Fibroblast of skin of back (primary cell): ENCODE data around the gene TBX15. TPM values are rescaled to one million over a fixed set of nuclear protein-coding genes. Genes with fewer than 3 reads are reported as not detected.

Source experiments
- DNase-seq: peaks from one replicate; pipeline ENCODE4 v3.0.0-alpha.2; 2013
- polyA plus RNA-seq, 2 experiments: library from polyadenylated mRNA; unstranded; fragments of 120-200 nt; gene quantifications; one replicate each; pipeline ENCODE4 v1.2.1, GENCODE V29; 2013; ENCODE audit not compliant: insufficient read length in 2 of 2

The TBX15 gene
- 23.4 TPM for polyA plus RNA-seq (2013, experiment 1 of 2; ENCODE audit: insufficient read length)
- polyA plus RNA-seq (2013, experiment 2 of 2; ENCODE audit: insufficient read length), result 16.2 TPM

DNA sequence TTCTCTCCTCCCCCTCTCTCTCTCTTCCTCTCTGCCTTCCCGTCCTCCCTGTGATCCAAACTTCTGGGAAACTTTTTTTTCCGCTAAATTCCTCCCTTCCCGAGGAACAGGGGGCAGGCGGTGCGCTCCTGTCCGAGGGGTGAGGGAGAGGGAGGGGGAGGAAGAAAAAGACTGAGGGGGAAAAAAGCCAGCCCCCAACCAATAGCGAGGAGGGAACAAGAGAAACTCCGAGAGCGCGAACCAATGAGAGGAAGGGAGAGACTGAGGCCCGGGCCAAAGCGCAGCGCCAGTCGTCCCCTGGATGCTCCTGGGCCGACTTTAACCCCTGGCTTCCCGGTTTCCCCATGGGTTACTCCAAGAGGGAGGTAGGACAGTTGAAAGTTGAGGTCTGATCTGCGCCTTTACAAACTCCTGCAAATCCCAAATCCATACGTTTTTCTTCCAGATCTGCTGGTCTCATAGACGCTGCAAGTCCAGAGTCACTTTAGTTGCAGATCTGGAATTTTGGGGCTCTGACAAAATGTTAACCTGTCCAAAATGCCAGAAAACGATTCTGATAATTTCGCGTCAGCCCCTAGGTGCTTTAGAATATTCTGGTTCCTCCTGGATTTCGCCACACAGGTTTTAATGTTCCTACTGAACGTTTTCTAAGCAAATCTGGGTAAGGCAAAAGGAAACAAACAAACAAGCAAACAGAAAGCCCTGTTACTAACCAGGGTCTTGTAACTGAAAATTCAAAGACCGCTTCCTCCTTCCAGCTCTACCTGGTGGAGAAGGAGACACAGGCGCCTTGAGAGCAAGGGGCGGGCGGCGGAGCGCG lies at the start of gene TBX15:
TSS of gene TBX15 (minus strand) at position 158 of the 820 bp plus-strand sequence. CDS start 548 bp downstream, outside the sequence.
- peak; percentile 89 for DNase-seq

DNA sequence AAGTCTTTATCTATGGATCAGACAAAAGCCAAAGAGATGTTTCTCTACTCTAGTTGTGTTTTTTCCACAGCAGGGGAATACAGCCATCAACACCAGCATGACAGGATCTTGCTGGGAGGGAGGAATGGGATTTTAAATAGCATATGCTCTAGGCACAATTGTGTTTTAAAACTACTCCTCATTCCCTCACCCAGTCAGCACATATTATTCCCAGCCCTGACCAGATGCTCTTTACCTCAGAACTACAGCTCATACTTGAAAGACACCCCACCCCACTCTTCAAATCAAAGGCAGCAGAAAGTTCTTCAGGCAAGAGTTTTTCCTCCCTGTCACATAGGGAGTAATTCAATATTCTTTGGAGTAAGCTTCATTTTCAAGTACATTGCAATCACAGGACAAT lies 46.2 kb upstream of the TBX15 start:
- DNase-seq, result no peak

- DNase-seq, result no peak
Measured at GRCh38 chr1:119032986-119033385, 44.8 kb upstream of the TBX15 start.

DNA sequence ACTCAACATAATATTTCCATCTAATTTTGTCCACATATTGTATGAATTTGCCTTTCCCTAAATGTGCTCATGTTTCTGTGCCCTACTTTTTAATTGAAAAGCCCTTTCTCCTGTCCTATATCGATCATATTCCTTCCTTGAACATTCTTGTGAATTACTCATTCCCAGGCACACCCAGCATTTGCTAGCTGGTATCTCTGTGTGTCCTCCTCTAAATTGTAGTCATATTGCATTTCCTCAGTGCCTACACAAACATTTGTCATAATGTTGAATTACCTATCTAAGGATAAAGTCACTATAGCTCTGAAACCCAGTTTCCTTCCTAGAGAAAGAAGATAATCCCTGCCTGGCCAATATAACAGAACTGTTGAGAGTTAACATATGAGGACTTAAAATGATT lies 39.6 kb upstream of the TBX15 start:
- no peak for DNase-seq

DNA sequence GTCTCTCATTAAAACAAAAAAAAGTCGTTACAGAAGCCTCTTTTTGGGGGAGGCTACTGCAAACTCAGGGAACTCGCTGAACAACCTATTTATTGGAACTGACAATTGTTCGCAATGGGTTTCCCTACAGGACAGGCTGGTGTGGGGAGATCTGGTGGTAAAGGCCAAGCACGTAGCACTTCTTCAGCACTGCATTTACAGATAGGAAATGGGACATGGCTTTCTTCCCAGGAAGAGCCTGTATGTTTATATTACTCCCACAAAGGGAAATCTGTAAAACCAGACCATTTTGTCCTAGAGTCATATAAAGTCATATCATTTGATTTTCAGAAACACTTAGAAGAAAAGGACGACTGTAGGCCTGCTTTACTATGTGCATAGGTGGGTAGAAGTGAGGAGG lies 38.8 kb upstream of the TBX15 start:
- DNase-seq, result no peak

DNA sequence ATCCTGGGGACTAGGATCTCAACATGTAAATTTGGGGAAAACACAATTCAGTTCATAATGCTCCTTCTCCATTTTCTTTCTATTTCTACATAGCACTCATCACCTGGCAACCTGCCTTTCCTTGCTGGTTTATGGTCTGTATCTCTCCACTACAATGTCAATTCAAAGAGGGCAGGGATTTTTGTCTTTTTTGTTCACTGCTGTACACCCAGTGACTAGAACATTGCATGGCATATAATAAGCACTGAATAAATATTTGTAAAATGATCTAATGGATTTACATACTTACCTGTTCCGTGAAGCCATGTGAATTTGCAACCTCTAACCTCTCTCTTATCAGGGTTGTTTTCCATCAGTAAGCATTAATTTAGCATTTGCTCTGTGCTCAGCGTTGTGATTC lies 27.4 kb upstream of the TBX15 start:
- DNase-seq, result no peak

DNA sequence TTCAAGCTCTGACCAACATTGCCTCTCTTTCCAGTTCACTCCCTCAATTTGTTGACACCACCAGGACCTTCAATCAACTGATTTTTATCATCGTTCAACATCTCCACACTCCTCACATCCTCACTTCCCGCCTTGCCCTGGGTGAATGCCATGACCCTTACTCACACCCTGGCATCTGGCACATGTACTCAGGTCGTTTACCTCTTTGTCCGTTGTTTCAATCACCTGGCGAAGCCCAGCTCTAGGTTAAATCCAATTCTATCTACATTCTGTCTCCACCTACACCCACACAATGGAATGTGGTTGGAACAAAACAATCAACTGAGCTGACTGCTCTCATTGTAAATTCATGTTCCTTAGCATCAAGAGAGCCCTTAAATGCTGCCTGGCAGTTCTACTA lies 24.2 kb upstream of the TBX15 start:
- no peak for DNase-seq

GRCh38 chr1:119011706-119012105 lies 23.6 kb upstream of the TBX15 start:
- no peak for DNase-seq

GRCh38 chr1:119011116-119011515 lies 23.0 kb upstream of the TBX15 start:
- DNase-seq, result peak; percentile 38

DNA sequence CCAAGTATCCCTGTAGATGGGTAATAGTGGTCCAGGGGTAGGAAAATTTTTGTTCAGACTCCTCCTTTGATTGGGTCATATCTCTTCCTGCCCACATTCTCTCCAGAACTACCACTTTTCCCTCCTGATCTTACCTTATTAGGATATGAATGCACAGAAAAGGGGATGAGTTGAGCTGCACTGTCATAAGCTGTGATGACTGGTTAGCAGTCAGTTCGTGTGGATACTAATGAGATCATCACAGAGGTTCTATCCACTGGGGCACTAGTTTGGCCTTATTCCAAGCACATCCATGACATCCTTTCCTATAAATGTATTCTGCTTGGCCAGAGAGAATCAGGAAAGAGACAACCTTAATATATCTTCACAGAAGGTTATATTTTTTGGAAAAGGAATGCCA lies 22.1 kb upstream of the TBX15 start:
- DNase-seq, result peak; percentile 91

GRCh38 chr1:119009312-119009655 lies 21.1 kb upstream of the TBX15 start:
- DNase-seq, result no peak

GRCh38 chr1:119008483-119009311 lies 20.6 kb upstream of the TBX15 start:
- peak; percentile 85 for DNase-seq

DNA sequence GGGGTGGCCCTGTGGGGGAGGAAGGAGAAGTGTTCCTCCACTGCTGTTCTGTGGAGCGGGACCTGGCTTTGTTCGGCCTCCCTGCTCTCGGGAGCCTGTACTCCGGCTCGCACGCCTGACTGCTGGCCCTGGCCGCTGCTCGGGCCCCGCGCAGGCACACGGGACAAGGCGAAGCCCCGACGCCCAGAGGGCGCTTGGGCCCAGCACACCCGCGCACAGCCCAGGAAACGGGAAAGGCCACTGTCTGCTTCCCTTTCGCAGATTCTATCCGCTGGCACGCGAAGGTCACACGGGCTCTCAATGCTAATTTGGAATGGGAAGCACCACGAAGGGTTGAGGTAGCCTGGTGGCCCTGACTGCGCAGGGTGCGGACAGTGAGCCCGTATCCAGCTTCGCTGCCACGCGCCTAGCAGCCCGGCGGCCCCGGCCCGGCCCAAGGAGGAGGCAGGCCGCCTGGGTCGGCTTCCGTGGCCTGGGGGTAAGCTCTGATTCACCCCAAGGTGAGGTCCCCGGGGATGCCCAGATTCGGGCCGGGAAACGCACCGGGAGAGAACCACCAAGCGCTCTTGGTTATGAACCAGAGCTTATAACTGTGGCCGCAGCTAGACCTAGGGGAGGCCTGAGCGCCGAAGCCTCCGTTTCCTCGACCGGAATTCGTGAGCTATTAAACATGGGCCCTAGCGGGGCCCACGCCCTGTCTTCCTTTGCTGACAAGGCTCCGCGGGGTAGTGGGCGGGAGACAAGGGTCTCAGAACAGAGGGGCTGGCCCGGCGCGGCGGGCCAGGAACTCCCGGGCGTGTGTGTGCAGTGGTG lies 19.7 kb upstream of the TBX15 start:
- DNase-seq, result peak; percentile 48

GRCh38 chr1:119007339-119007669 lies 19.2 kb upstream of the TBX15 start:
- DNase-seq, result no peak

GRCh38 chr1:119006406-119007279 lies 18.5 kb upstream of the TBX15 start:
- DNase-seq, result no peak

DNA sequence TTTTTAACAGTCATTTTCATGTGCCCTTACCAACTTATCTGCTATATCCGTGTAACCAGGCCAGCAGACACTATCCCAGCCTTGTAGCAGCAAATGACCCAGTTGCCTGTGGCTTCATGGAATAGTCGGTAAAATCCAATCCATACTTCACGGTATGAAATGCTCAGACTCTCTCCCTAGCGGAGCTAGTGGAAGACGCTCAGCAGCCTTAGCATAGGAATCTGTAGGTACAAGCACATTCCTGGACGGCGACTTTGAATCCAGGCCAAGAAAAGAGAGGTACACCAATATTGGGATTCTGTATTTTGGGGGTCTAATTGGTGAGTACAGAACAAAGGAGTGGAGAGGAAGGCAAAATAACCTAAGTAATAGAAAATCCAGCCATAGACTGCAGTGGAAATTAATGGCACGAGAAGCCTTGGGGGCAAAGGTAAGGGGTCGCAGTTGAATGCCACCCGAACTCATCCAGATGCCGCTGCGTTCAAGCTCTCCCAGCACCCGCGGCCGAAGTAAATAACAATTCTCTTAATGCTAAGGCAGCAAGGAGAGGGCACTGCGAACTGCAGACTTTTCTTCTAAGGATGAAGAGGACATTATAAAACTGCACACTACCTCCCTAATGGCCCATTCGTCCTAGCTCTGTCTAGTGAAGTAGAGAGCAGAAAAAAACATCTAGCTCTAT lies 17.7 kb upstream of the TBX15 start:
- DNase-seq, result no peak

GRCh38 chr1:119004781-119005180 lies 16.6 kb upstream of the TBX15 start:
- DNase-seq, result no peak

DNA sequence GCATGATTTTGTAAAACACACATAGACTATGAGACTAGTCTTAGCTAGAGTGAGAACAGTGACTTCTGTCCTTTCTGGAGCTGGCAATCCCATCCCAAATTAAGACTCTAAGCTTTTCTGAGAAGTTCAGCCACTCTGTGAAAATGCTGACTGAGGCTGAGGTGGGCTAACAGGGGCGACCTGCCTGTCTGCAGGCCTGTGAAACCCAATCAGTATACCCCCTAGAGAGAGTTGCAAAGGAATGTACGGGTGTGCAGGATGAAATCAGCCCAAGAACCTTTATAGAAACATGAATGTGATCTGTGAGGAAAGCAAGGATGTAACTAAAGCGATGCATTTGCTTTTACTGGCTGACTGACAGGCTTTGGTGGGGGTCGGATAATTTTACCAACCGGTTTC lies 16.0 kb upstream of the TBX15 start:
- DNase-seq, result no peak

DNA sequence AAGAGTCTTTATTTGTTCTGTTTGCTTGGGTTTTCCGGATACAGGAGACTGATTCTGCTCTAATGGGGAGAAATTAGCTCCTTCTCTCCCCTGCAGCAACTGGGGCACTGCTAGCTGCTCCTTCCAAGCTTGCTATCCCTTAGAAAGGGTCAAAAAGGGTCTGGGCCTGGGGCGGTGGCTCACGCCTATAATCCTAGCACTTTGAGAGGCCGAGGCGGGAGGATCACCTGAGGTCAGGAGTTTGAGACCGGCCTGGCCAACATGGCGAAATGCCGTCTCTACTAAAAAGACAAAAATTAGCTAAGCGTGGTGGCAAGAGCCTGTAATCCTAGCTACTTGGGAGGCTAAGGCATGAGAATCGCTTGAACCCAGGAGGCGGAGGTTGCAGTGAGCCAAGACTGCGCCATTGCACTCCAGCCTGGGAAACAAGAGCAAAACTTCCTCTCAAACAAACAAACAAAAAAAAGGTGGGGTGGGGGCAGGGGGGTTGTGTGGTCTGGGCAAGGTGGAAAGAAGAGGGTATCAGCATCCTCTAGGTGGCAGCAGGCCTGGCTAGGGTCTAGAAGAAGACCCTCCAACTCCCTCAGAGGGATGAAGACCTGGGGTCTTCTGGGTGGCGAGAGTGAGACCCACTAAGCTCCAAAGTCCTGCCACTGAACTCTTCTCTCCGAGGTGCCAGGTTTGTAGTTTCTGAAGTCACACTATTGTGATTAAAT lies 15.4 kb upstream of the TBX15 start:
- DNase-seq, result no peak

- DNase-seq, result peak; percentile 91
Measured at GRCh38 chr1:119002028-119002686, 14.0 kb upstream of the TBX15 start.
